GM12878 (cell line): Measurements from ENCODE around the gene LRBA. TPM values are rescaled to one million over a fixed set of nuclear protein-coding genes. Genes with fewer than 3 reads are reported as not detected.

Experiments
- ATAC-seq: fragments of 200-7000 bp; cut with Tn5 transposase; 3 replicates; pipeline ENCODE4 v1.9.1; 2020; ENCODE audit warnings: mild to moderate bottlenecking, moderate library complexity
- BruUV-seq: library from RNA; stranded (reverse); fragments of 400-500 nt; replicated peaks from 2 replicates; lab custom pipeline; 2021; lab: Mats Ljungman, UMichigan
- CTCF ChIA-PET: fragments of 300-600 bp; sonication (Branson Sonifier 250); formaldehyde crosslinking; extraction: SDS; loops from one replicate; lab custom pipeline; 2021; ENCODE audit warnings: inconsistent platforms; lab: Yijun Ruan, JAX
- POLR2A ChIA-PET: fragments of 350-600 bp; formaldehyde crosslinking; extraction: SDS; loops from one replicate; lab custom pipeline; 2021; ENCODE audit warnings: inconsistent platforms; lab: Charles Lee
- RAD21 ChIA-PET: fragments of 300-600 bp; sonication (Branson Sonifier 250); formaldehyde crosslinking; loops from one replicate; lab custom pipeline; 2023; ENCODE audit warnings: antibody characterized with exemption; ENCODE audit not compliant: unreplicated experiment; lab: Charles Lee
- SMC1A ChIA-PET: fragments of 300-600 bp; sonication (Branson Sonifier 250); formaldehyde crosslinking; loops from one replicate; lab custom pipeline; 2023; ENCODE audit not compliant: unreplicated experiment, uncharacterized antibody; lab: Charles Lee
- DNase-seq: peaks from one replicate; pipeline ENCODE4 v3.0.0-alpha.2; 2011; ENCODE audit warnings: low read depth, low spot score
- FAIRE-seq: peaks from 3 replicates; lab custom pipeline; 2011; peaks lifted over from hg19 to GRCh38; lab: Jason Lieb, UNC
- H2AFZ ChIP-seq: 2 replicates; pipeline ENCODE4 v1.6.0; 2011; ENCODE audit warnings: low read depth, low read length, control low read depth; ENCODE audit not compliant: control insufficient read depth
- H3K27ac ChIP-seq: 2 replicates; pipeline ENCODE4 v1.5.1; 2011; ENCODE audit warnings: control low read depth; ENCODE audit not compliant: control insufficient read depth, insufficient read depth
- H3K27me3 ChIP-seq, 2 experiments: replicated peaks in 1 of 2; 2 replicates each; pipeline versions ENCODE4 v1.6.0 to v1.6.1; 2011; ENCODE audit warnings: low read length in 1 of 2; ENCODE audit not compliant: control insufficient read depth in 2 of 2, insufficient read depth in 2 of 2
- H3K36me3 ChIP-seq, 2 experiments: 2 replicates each; pipeline ENCODE4 v1.5.1; 2011; ENCODE audit warnings: low read length in 1 of 2; ENCODE audit not compliant: control insufficient read depth in 2 of 2, insufficient read depth in 2 of 2
- H3K4me1 ChIP-seq: 2 replicates; pipeline ENCODE4 v1.6.1; 2011; ENCODE audit warnings: mild to moderate bottlenecking, low read length, moderate library complexity, mixed read lengths; ENCODE audit not compliant: control insufficient read depth, insufficient read depth
- H3K4me2 ChIP-seq: 2 replicates; pipeline ENCODE4 v1.6.0; 2011; ENCODE audit warnings: control low read depth; ENCODE audit not compliant: control insufficient read depth, insufficient read depth
- H3K4me3 ChIP-seq: fragments of 200-600 bp; sonication (generic); 2 replicates; pipeline ENCODE4 v1.5.1; 2016
- H3K79me2 ChIP-seq: 2 replicates; pipeline ENCODE4 v1.6.0; 2011; ENCODE audit warnings: low read length; ENCODE audit not compliant: control insufficient read depth, insufficient read depth
- H3K9ac ChIP-seq: 2 replicates; pipeline ENCODE4 v1.8.0; 2011; ENCODE audit warnings: low read length, control low read depth, mixed read lengths; ENCODE audit not compliant: control insufficient read depth, insufficient read depth
- H3K9me3 ChIP-seq: replicated peaks from 3 replicates; pipeline ENCODE4 v1.5.1; 2011; ENCODE audit warnings: mild to moderate bottlenecking, low read length; ENCODE audit not compliant: control insufficient read depth, insufficient read depth
- H4K20me1 ChIP-seq: 2 replicates; pipeline ENCODE4 v1.6.0; 2011; ENCODE audit not compliant: control insufficient read depth, insufficient read depth
- ATF7 ChIP-seq: fragments of 450-650 bp; IDR thresholded peaks from 2 replicates; pipeline ENCODE4 v1.6.1; 2016; ENCODE audit warnings: low read depth, mild to moderate bottlenecking
- BACH1 ChIP-seq: fragments of 450-650 bp; IDR thresholded peaks from 2 replicates; pipeline ENCODE4 v1.6.1; 2017; ENCODE audit warnings: mild to moderate bottlenecking, borderline replicate concordance
- BHLHE40 ChIP-seq, 2 experiments: fragments of 450-650 bp in 1 of 2; IDR thresholded peaks; 2 replicates each; pipeline ENCODE4 v1.6.1; 2011 to 2017; ENCODE audit warnings: low read depth in 2 of 2, borderline replicate concordance in 1 of 2, improper control_type of control experiment in 1 of 2, low read length in 1 of 2, mild to moderate bottlenecking in 1 of 2
- BRCA1 ChIP-seq: IDR thresholded peaks from 2 replicates; pipeline ENCODE4 v1.6.1; 2011; ENCODE audit warnings: low read depth, low read length, improper control_type of control experiment
- CBX5 ChIP-seq: sonication (generic); IDR thresholded peaks from 2 replicates; pipeline ENCODE4 v1.6.1; 2016; ENCODE audit warnings: low read depth, moderate library complexity, mild to moderate bottlenecking, inconsistent platforms
- CREM ChIP-seq: IDR thresholded peaks from 2 replicates; pipeline ENCODE4 v1.6.1; 2014; ENCODE audit warnings: antibody characterized with exemption, low read depth
- JUND ChIP-seq: IDR thresholded peaks from 2 replicates; pipeline ENCODE4 v1.6.1; 2012; ENCODE audit warnings: low read depth, mild to moderate bottlenecking, low read length, improper control_type of control experiment, moderate library complexity
- MEF2A ChIP-seq: IDR thresholded peaks from 2 replicates; pipeline ENCODE4 v1.6.1; 2011; ENCODE audit warnings: low read depth, mild to moderate bottlenecking, low read length, moderate library complexity; ENCODE audit not compliant: insufficient read depth
- NFYA ChIP-seq: IDR thresholded peaks from 2 replicates; pipeline ENCODE4 v1.6.1; 2011; ENCODE audit warnings: low read depth, mild to moderate bottlenecking, low read length, improper control_type of control experiment, borderline replicate concordance
- NR2C2 ChIP-seq: IDR thresholded peaks from 2 replicates; pipeline ENCODE4 v1.6.1; 2011; ENCODE audit warnings: borderline replicate concordance, low read depth; ENCODE audit not compliant: control insufficient read depth, insufficient read length
- SIN3A ChIP-seq: IDR thresholded peaks from 2 replicates; pipeline ENCODE4 v1.6.1; 2012; ENCODE audit warnings: low read depth, low read length, improper control_type of control experiment
- SIX5 ChIP-seq: IDR thresholded peaks from 2 replicates; pipeline ENCODE4 v1.6.1; 2011; ENCODE audit warnings: mild to moderate bottlenecking, low read depth, low read length, moderate library complexity; ENCODE audit not compliant: severe bottlenecking
- SUPT20H ChIP-seq: IDR thresholded peaks from 2 replicates; pipeline ENCODE4 v1.6.1; 2011; ENCODE audit warnings: low read depth, mild to moderate bottlenecking, low read length, moderate library complexity, borderline replicate concordance; ENCODE audit not compliant: control insufficient read depth
- TAF1 ChIP-seq: IDR thresholded peaks from 2 replicates; pipeline ENCODE4 v1.6.1; 2011; ENCODE audit warnings: mild to moderate bottlenecking, low read depth, low read length, borderline replicate concordance
- ZBTB4 ChIP-seq: fragments of 450-650 bp; formaldehyde crosslinking; IDR thresholded peaks from 2 replicates; pipeline ENCODE4 v1.4.0; 2022; ENCODE audit warnings: mild to moderate bottlenecking, moderate library complexity
- WGBS: methylation state at CpG from one replicate; pipeline ENCODE4 v1.1.6; 2016; ENCODE audit warnings: low lambda C conversion rate; ENCODE audit not compliant: insufficient replicate concordance, insufficient coverage; ENCODE audit errors: missing lambda C conversion rate; 5-methylcytosine and 5-hydroxymethylcytosine counted together
- in situ Hi-C: fragments of 300-500 bp; cut with MboI; formaldehyde crosslinking; loops from 9 replicates; pipeline ENCODE4 v1.14.3; 2018; ENCODE audit warnings: mixed read lengths
- intact Hi-C: fragments of 100-400 bp; cut with micrococcal nuclease; formaldehyde crosslinking; loops from one replicate; pipeline ENCODE4 v1.14.2; 2022; ENCODE audit not compliant: unreplicated experiment
- polyA plus RNA-seq, 11 experiments: library from polyadenylated mRNA; depleted of rRNA in 4 of 11; unstranded in 6 of 11; stranded (reverse) in 5 of 11; fragments of >200 nt; fragmentation: Nextera tagmentation in 4 of 11; fragmentation: Illumina TruSeq in 1 of 11; extraction: Ambion mirVana in 4 of 11; extraction: Trizol in 1 of 11; gene quantifications; 1 replicate in 1 of 11; 2 replicates in 10 of 11; pipeline versions ENCODE4 v1.2.1 to v1.2.3, GENCODE V29; 2011 to 2016; ENCODE audit warnings: inconsistent platforms in 2 of 11, missing spikeins in 2 of 11, low read depth in 1 of 11
- total RNA-seq, 4 experiments: library from RNA; depleted of rRNA in 3 of 4; stranded (reverse); fragments of >200 nt in 3 of 4; fragmentation: Illumina TruSeq in 1 of 4; extraction: Trizol in 1 of 4; gene quantifications; 2 replicates each; pipeline versions ENCODE4 v1.2.1 to v1.2.3, GENCODE V29; 2013 to 2021

LRBA gene
- total and polyA plus RNA-seq, 10 of the 15 experiments (the other 5 are each of a cell fraction or from before 2014, with no cell fraction given): 20.3 to 93.4 (median 55.0) TPM

GRCh38 chr4:150289881-150290280, 725.2 kb downstream of the LRBA start:
- RAD21 ChIA-PET: no interaction called here
- Histone ChIP-seq H4K20me1 (no peaks in the 10 kb centered on the region), H3K27ac (no peak overlapping the region), H3K27me3 (no peaks in the 10 kb centered on the region), H3K36me3 (no peaks in the 10 kb centered on the region; a peak in 1 of 4 replicates)
- no peak for TF ChIP-seq MEF2A
- TF ChIP-seq, all 136 proteins: peak for 0
- in situ Hi-C loops (no loop called here), intact Hi-C loops (loop anchor here (10.0 kb wide), 1 partner anchor 305 kb away; no protein-coding TSS in a partner anchor)
- no peak for DNase-seq
- POLR2A ChIA-PET: no interaction called here
- Histone ChIP-seq H3K79me2 (no peaks in the 10 kb centered on the region), H3K4me1 (no peaks in the 10 kb centered on the region), H3K9me3 (no peaks in the 10 kb centered on the region), H3K4me3 (no peak overlapping the region), H3K4me2 (no peak overlapping the region), H3K9ac (no peak overlapping the region), H2AFZ (no peak overlapping the region)
- 98% methylated on average over 3 of the region's 3 CpGs for WGBS
- CTCF ChIA-PET: interaction anchor here (0.7 kb wide), 2 partner anchors 77 to 511 kb away, joined by 3 read pairs; no protein-coding TSS in a partner anchor
- SMC1A ChIA-PET: interaction anchor here (0.7 kb wide), 1 partner anchor 17 kb away, joined by 3 read pairs; no protein-coding TSS in a partner anchor
- no peak for FAIRE-seq
- BruUV-seq: no TSS peak
- no peak for ATAC-seq

GRCh38 chr4:150289198-150289597, 725.9 kb downstream of the LRBA start:
- in situ Hi-C loops: no loop called here
- no peaks in the 10 kb centered on the region; a peak in 1 of 4 replicates for H3K36me3 ChIP-seq
- FAIRE-seq (no peak), DNase-seq (no peak), ATAC-seq (no peak)
- intact Hi-C loops: no loop called here
- no peak overlapping the region for H3K4me2 ChIP-seq
- H3K4me1 ChIP-seq: no peaks in the 10 kb centered on the region
- H3K79me2 ChIP-seq: no peaks in the 10 kb centered on the region
- no peaks in the 10 kb centered on the region for H4K20me1 ChIP-seq
- SMC1A ChIA-PET: interaction anchor here (0.7 kb wide), 1 partner anchor 16 kb away, joined by 3 read pairs; no protein-coding TSS in a partner anchor
- H3K4me3 ChIP-seq: no peak overlapping the region
- no peak overlapping the region for H2AFZ ChIP-seq
- no TSS peak for BruUV-seq
- no peak overlapping the region for H3K9ac ChIP-seq
- WGBS: 78% methylated on average over 2 of the region's 2 CpGs
- no peaks in the 10 kb centered on the region for H3K9me3 ChIP-seq
- no peaks in the 10 kb centered on the region for H3K27me3 ChIP-seq
- CTCF ChIA-PET: interaction anchor here (0.7 kb wide), 2 partner anchors 77 to 512 kb away, joined by 3 read pairs; no protein-coding TSS in a partner anchor
- RAD21 ChIA-PET: interaction anchor here (0.6 kb wide), 1 partner anchor 811 kb away, joined by 3 read pairs; no protein-coding TSS in a partner anchor
- H3K27ac ChIP-seq: no peak overlapping the region
- POLR2A ChIA-PET: no interaction called here
- no peak for TF ChIP-seq ATF7
- TF ChIP-seq BHLHE40 (IDR thresholded peaks at IDR 0.05; ENCODE audit: borderline replicate concordance in 1 of 2, low read depth in 2 of 2, low read length in 1 of 2): no peak
- TF ChIP-seq TAF1: no peak
- no peak for TF ChIP-seq BACH1
- no peak for TF ChIP-seq SUPT20H
- no peak for TF ChIP-seq CREM
- TF ChIP-seq ZBTB4: no peak
- TF ChIP-seq BRCA1: no peak
- no peak for TF ChIP-seq NFYA
- no peak for TF ChIP-seq JUND
- TF ChIP-seq SIN3A: no peak
- no peak for TF ChIP-seq SIX5
- no peak for TF ChIP-seq CBX5
- no peak for TF ChIP-seq NR2C2
